ENCODE data around the gene CHPF. TPM values are rescaled to one million over a fixed set of nuclear protein-coding genes. Genes with fewer than 3 reads are reported as not detected.

CHPF gene
- total and polyA plus RNA-seq, 2 donors (not counting 3 experiments of a cell fraction or from before 2014, with no cell fraction given), result 0.24 to 0.32 TPM

DNA sequence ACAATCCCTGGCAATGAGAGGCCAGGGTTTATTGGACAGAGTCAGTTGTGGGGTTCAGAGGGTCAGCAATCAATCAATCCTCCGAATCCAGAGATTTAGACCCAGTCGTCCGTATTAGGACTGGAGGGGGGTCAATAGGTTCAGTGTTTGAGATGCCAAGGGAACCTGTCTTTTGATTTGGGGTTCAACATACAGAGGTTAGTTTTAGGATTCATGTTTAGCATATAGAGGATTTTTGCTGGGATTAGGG, 44.6 kb downstream of the CHPF start:
- Histone ChIP-seq H3K9ac (replicated peaks; ENCODE audit: extremely low read depth, insufficient read depth, low read length) (peak overlapping the region; percentile 97), H3K36me3 (ENCODE audit: control insufficient read depth in 2 of 2, extremely low read depth in 1 of 2, insufficient read depth in 2 of 2, low read length in 2 of 2) (peaks cover 0 to 7% of the 10 kb centered on the region in 2 experiments), H2AFZ (ENCODE audit: low read depth, low read length) (peak overlapping the region; percentile 73), H3K9me3 (replicated peaks; ENCODE audit: control insufficient read depth, insufficient read depth, low read length) (no peaks in the 10 kb centered on the region), H3K27ac (ENCODE audit: insufficient read depth, low read depth, low read length) (peak overlapping the region; percentile 66), H3K27me3 (ENCODE audit: control insufficient read depth in 2 of 2, insufficient read depth in 2 of 2, low read length in 2 of 2) (peaks cover 29 to 34% of the 10 kb centered on the region in 2 experiments), H3K4me2 (ENCODE audit: insufficient read depth, low read length) (peak overlapping the region; percentile 82), H3K79me2 (ENCODE audit: control insufficient read depth, insufficient read depth, low read length) (no peaks in the 10 kb centered on the region), H3K9me1 (replicated peaks; ENCODE audit: control insufficient read depth, extremely low read depth, insufficient read depth, low read length) (no peaks in the 10 kb centered on the region), H4K20me1 (replicated peaks; ENCODE audit: control insufficient read depth, extremely low read depth, insufficient read depth, low read length) (no peaks in the 10 kb centered on the region), H3K4me3 (replicated peaks in 1 of 3; ENCODE audit: insufficient read depth in 1 of 3, low read depth in 1 of 3, low read length in 3 of 3) (peak overlapping the region; percentile 72 to 87 (median 76)), H3K4me1 (ENCODE audit: control insufficient read depth, extremely low read depth, insufficient read depth, low read length) (peaks cover 12% of the 10 kb centered on the region)
- intact Hi-C loops (cut with micrococcal nuclease), result no loop called here
- dilution Hi-C loops (cut with MboI; ENCODE audit: extremely low pct_ligation_motif_present, low sequenced_read_pairs), result no loop called here
- no TSS peak for BruUV-seq (replicated peaks)
- no peak for DNase-seq (ENCODE audit: low read depth, low spot score)
- FAIRE-seq, result no peak
- TF ChIP-seq GATA2 (IDR thresholded peaks at IDR 0.05; ENCODE audit: insufficient read depth, insufficient read length, low read depth, low read length) (no peak), FOS (IDR thresholded peaks at IDR 0.05; ENCODE audit: borderline replicate concordance, insufficient read depth, low read length) (no peak), EZH2 (IDR thresholded peaks at IDR 0.05; ENCODE audit: borderline replicate concordance, low read depth, low read length, severe bottlenecking) (no peak), POLR2AphosphoS5 (IDR thresholded peaks at IDR 0.05; ENCODE audit: insufficient read depth, low read depth, low read length) (no peak), POLR2A (IDR thresholded peaks at IDR 0.05; ENCODE audit: low read depth, low read length) (no peak), MYC (IDR thresholded peaks at IDR 0.05; ENCODE audit: low read depth, low read length) (no peak)
- TF ChIP-seq, protein P1, sequence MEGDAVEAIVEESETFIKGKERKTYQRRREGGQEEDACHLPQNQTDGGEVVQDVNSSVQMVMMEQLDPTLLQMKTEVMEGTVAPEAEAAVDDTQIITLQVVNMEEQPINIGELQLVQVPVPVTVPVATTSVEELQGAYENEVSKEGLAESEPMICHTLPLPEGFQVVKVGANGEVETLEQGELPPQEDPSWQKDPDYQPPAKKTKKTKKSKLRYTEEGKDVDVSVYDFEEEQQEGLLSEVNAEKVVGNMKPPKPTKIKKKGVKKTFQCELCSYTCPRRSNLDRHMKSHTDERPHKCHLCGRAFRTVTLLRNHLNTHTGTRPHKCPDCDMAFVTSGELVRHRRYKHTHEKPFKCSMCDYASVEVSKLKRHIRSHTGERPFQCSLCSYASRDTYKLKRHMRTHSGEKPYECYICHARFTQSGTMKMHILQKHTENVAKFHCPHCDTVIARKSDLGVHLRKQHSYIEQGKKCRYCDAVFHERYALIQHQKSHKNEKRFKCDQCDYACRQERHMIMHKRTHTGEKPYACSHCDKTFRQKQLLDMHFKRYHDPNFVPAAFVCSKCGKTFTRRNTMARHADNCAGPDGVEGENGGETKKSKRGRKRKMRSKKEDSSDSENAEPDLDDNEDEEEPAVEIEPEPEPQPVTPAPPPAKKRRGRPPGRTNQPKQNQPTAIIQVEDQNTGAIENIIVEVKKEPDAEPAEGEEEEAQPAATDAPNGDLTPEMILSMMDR (IDR thresholded peaks at IDR 0.05; ENCODE audit: extremely low read depth in 1 of 2, insufficient read depth in 1 of 2, low read depth in 1 of 2, low read length in 2 of 2), result no peak
- TF ChIP-seq, protein P2, sequence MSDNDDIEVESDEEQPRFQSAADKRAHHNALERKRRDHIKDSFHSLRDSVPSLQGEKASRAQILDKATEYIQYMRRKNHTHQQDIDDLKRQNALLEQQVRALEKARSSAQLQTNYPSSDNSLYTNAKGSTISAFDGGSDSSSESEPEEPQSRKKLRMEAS (IDR thresholded peaks at IDR 0.05; ENCODE audit: insufficient read depth, insufficient read length), result no peak
- ChIA-PET CTCF (interaction anchor here (0.6 to 19.9 kb wide), 10 partner anchors 9 to 111 kb away, joined by 3 to 731 read pairs (median 8); partner anchors contain the start of genes CHPF, DNPEP and TMEM198), POLR2A (interaction anchor here (1.2 to 2.6 kb wide), 5 partner anchors 9 to 95 kb away, joined by 3 to 20 read pairs (median 5); no protein-coding TSS in a partner anchor)
